NCI-H460 (cell line): ENCODE data around the gene ZNF776. TPM values are rescaled to one million over a fixed set of nuclear protein-coding genes. Genes with fewer than 3 reads are reported as not detected.
A peak's percentile ranks its signal among the peaks of the same experiment; 100 is the strongest.
"Not testable (repeated sequence)": the region's sequence is repeated elsewhere in the genome, so short reads cannot be mapped to it uniquely, and the experiment has no call there.

ENCODE experiments used
- DNase-seq: peaks from one replicate; pipeline ENCODE4 v3.0.0-alpha.2; 2016; ENCODE audit warnings: low read depth; ENCODE audit errors: extremely low read depth
- polyA plus RNA-seq: library from polyadenylated mRNA; depleted of rRNA; stranded (reverse); fragments of >200 nt; gene quantifications from 2 replicates; pipeline ENCODE4 v1.2.3, GENCODE V29; 2014; cell fraction: nucleus; rRNA removed
- total RNA-seq: library from RNA; depleted of rRNA; stranded (reverse); fragments of >200 nt; shearing (Covaris generic); gene quantifications from 2 replicates; pipeline ENCODE4 v1.2.3, GENCODE V29; 2014; rRNA removed

The ZNF776 gene
- 6.5 and 8.8 TPM in 2 replicates for total RNA-seq
- 7.7 and 9.1 TPM in 2 replicates for polyA plus RNA-seq

GRCh38 chr19:57746580-57747471 lies at the start of gene ZNF776:
ZNF776 (plus strand) TSS chr19:57746815; CDS start chr19:57747059, 244 bp downstream.
- DNase-seq = peak; percentile 86

GRCh38 chr19:57701625-57702024 lies 45.0 kb upstream of the ZNF776 start:
- DNase-seq = no peak

- no peak for DNase-seq
Observed at GRCh38 chr19:57706346-57706745, 40.3 kb upstream of the ZNF776 start.

- DNase-seq = no peak
Observed at GRCh38 chr19:57708641-57709361, 37.8 kb upstream of the ZNF776 start, which contains the start of gene ZNF154. ZNF154 (minus strand) TSS chr19:57709204; CDS start chr19:57708971, 233 bp downstream.

- no peak for DNase-seq
Observed at GRCh38 chr19:57709616-57710015, 37.0 kb upstream of the ZNF776 start.

GRCh38 chr19:57712222-57712621 lies 34.4 kb upstream of the ZNF776 start:
- DNase-seq = no peak

- no peak for DNase-seq
Observed at GRCh38 chr19:57719424-57719823, 27.2 kb upstream of the ZNF776 start.

- no peak for DNase-seq
Observed at GRCh38 chr19:57719901-57720519, 26.6 kb upstream of the ZNF776 start.

- DNase-seq = no peak
Observed at GRCh38 chr19:57720878-57721277, 25.7 kb upstream of the ZNF776 start.

- not testable (repeated sequence) for DNase-seq
Observed at GRCh38 chr19:57738320-57738719, 8.3 kb upstream of the ZNF776 start.

- not testable (repeated sequence) for DNase-seq
Observed at GRCh38 chr19:57738770-57739169, 7.8 kb upstream of the ZNF776 start.

- no peak for DNase-seq
Observed at GRCh38 chr19:57747472-57747807, 825 bp downstream of the ZNF776 start.

- no peak for DNase-seq
Observed at GRCh38 chr19:57748029-57748428, 1.4 kb downstream of the ZNF776 start.

GRCh38 chr19:57754091-57754673 lies 7.6 kb downstream of the ZNF776 start:
- DNase-seq = no peak

- no peak for DNase-seq
Observed at GRCh38 chr19:57755031-57755430, 8.4 kb downstream of the ZNF776 start.

GRCh38 chr19:57757941-57758340 lies 11.3 kb downstream of the ZNF776 start:
- DNase-seq = no peak

GRCh38 chr19:57759096-57759495 lies 12.5 kb downstream of the ZNF776 start:
- no peak for DNase-seq

GRCh38 chr19:57769345-57770131 lies 22.9 kb downstream of the ZNF776 start, which contains the start of gene ZNF586:
ZNF586 (plus strand) TSS chr19:57769676; CDS start chr19:57769843, 167 bp downstream.
- peak; percentile 84 for DNase-seq

- DNase-seq = no peak
Observed at GRCh38 chr19:57771417-57771816, 24.8 kb downstream of the ZNF776 start.

GRCh38 chr19:57773488-57773887 lies 26.9 kb downstream of the ZNF776 start:
- DNase-seq = no peak
